Progenitor cell of endocrine pancreas (in vitro differentiated cells): ENCODE data around the gene TSPAN5. TPM values are rescaled to one million over a fixed set of nuclear protein-coding genes. Genes with fewer than 3 reads are reported as not detected.

ENCODE experiments used
- DNase-seq: peaks from one replicate; pipeline ENCODE4 v3.0.0; 2021; ENCODE audit warnings: low spot score; ENCODE audit not compliant: unreplicated experiment
- H3K27ac Mint-ChIP-seq: 2 replicates; pipeline ENCODE4 v1.8.0; 2021; ENCODE audit warnings: mild to moderate bottlenecking, moderate library complexity, mixed read lengths
- H3K27me3 Mint-ChIP-seq: 2 replicates; pipeline ENCODE4 v1.8.0; 2021; ENCODE audit warnings: mixed read lengths
- H3K36me3 Mint-ChIP-seq: 2 replicates; pipeline ENCODE4 v1.8.0; 2022; ENCODE audit warnings: mixed read lengths; ENCODE audit not compliant: insufficient read depth
- H3K4me1 Mint-ChIP-seq: 2 replicates; pipeline ENCODE4 v1.8.0; 2021; ENCODE audit warnings: low read depth, mixed read lengths
- H3K4me3 Mint-ChIP-seq: 2 replicates; pipeline ENCODE4 v1.8.0; 2021; ENCODE audit warnings: low read depth, mild to moderate bottlenecking, moderate library complexity, mixed read lengths
- H3K9me3 Mint-ChIP-seq: 2 replicates; pipeline ENCODE4 v1.8.0; 2021; ENCODE audit warnings: low read depth, mixed read lengths
- CTCF ChIP-seq: fragments of 200-600 bp; sonication (generic); IDR thresholded peaks from one replicate; pipeline ENCODE4 v1.5.0; 2021; ENCODE audit warnings: antibody characterized with exemption, mild to moderate bottlenecking; ENCODE audit not compliant: unreplicated experiment
- total RNA-seq: library from RNA; stranded (reverse); gene quantifications from 2 replicates; pipeline ENCODE4 v1.2.1, GENCODE V29; 2021

The TSPAN5 gene
- total RNA-seq, 1 donor from 2014 or later, result 6.1 TPM

GRCh38 chr4:98642991-98643426 lies 15.4 kb downstream of the TSPAN5 start:
- Mint-ChIP-seq H3K4me3 (no peak overlapping the region), H3K9me3 (no peaks in the 10 kb centered on the region), H3K27ac (no peak overlapping the region), H3K36me3 (no peaks in the 10 kb centered on the region), H3K27me3 (no peaks in the 10 kb centered on the region), H3K4me1 (no peaks in the 10 kb centered on the region)
- no peak for DNase-seq
- TF ChIP-seq CTCF, result no peak

- no peak overlapping the region for H3K27ac Mint-ChIP-seq
- DNase-seq, result no peak
- no peaks in the 10 kb centered on the region for H3K4me1 Mint-ChIP-seq
- H3K36me3 Mint-ChIP-seq, result no peaks in the 10 kb centered on the region
- H3K27me3 Mint-ChIP-seq, result no peaks in the 10 kb centered on the region
- H3K4me3 Mint-ChIP-seq, result no peak overlapping the region
- TF ChIP-seq CTCF, result no peak
- H3K9me3 Mint-ChIP-seq, result no peaks in the 10 kb centered on the region
Measured at GRCh38 chr4:98641906-98642668, 16.3 kb downstream of the TSPAN5 start.

GRCh38 chr4:98641376-98641775 lies 17.0 kb downstream of the TSPAN5 start:
- H3K27me3 Mint-ChIP-seq, result no peaks in the 10 kb centered on the region
- no peak for TF ChIP-seq CTCF
- H3K27ac Mint-ChIP-seq, result no peak overlapping the region
- H3K9me3 Mint-ChIP-seq, result no peaks in the 10 kb centered on the region
- H3K4me3 Mint-ChIP-seq, result no peak overlapping the region
- no peak for DNase-seq
- H3K36me3 Mint-ChIP-seq, result no peaks in the 10 kb centered on the region
- no peaks in the 10 kb centered on the region for H3K4me1 Mint-ChIP-seq

- no peaks in the 10 kb centered on the region for H3K36me3 Mint-ChIP-seq
- no peak for DNase-seq
- no peaks in the 10 kb centered on the region for H3K4me1 Mint-ChIP-seq
- H3K4me3 Mint-ChIP-seq, result no peak overlapping the region
- H3K27me3 Mint-ChIP-seq, result no peaks in the 10 kb centered on the region
- H3K27ac Mint-ChIP-seq, result no peak overlapping the region
- TF ChIP-seq CTCF, result no peak
- no peaks in the 10 kb centered on the region for H3K9me3 Mint-ChIP-seq
Measured at GRCh38 chr4:98639523-98639922, 18.9 kb downstream of the TSPAN5 start.

- Mint-ChIP-seq H3K4me3 (no peak overlapping the region), H3K4me1 (no peaks in the 10 kb centered on the region), H3K27me3 (no peaks in the 10 kb centered on the region), H3K27ac (no peak overlapping the region), H3K9me3 (no peaks in the 10 kb centered on the region), H3K36me3 (no peaks in the 10 kb centered on the region)
- no peak for TF ChIP-seq CTCF
- DNase-seq, result no peak
Measured at GRCh38 chr4:98639108-98639507, 19.3 kb downstream of the TSPAN5 start.
